Fibroblast of the aortic adventitia (primary cell): ENCODE data around the gene JAKMIP2. TPM values are rescaled to one million over a fixed set of nuclear protein-coding genes. Genes with fewer than 3 reads are reported as not detected.
"Not testable (repeated sequence)": the region's sequence is repeated elsewhere in the genome, so short reads cannot be mapped to it uniquely, and the experiment has no call there.

Experiments
- DNase-seq: peaks from one replicate; pipeline ENCODE4 v3.0.0-alpha.2; 2010; ENCODE audit warnings: low read depth
- H3K4me3 ChIP-seq: 2 replicates; pipeline ENCODE4 v1.5.1; 2011; ENCODE audit warnings: low read depth, mild to moderate bottlenecking, control low read depth, low read length, moderate library complexity
- CTCF ChIP-seq: IDR thresholded peaks from 2 replicates; pipeline ENCODE4 v1.5.1; 2011; ENCODE audit warnings: mild to moderate bottlenecking, low read length, control low read depth, inconsistent platforms; ENCODE audit not compliant: insufficient read depth
- total RNA-seq: library from RNA; depleted of rRNA; stranded (reverse); fragments of >200 nt; gene quantifications from 2 replicates; pipeline ENCODE4 v1.2.3, GENCODE V29; 2012; ENCODE audit warnings: low replicate concordance

Gene JAKMIP2
- total RNA-seq, 1 donor: 1.4 TPM

- no peak overlapping the region for H3K4me3 ChIP-seq
- TF ChIP-seq CTCF: no peak
- DNase-seq: no peak
Measured at GRCh38 chr5:147645197-147645596, 137.3 kb downstream of the JAKMIP2 start.

GRCh38 chr5:147644460-147644859 is 138.1 kb downstream of the JAKMIP2 start:
- no peak for TF ChIP-seq CTCF
- no peak for DNase-seq
- no peak overlapping the region for H3K4me3 ChIP-seq

GRCh38 chr5:147643142-147643541 is 139.4 kb downstream of the JAKMIP2 start:
- no peak for TF ChIP-seq CTCF
- no peak overlapping the region for H3K4me3 ChIP-seq
- no peak for DNase-seq

- no peak for DNase-seq
- H3K4me3 ChIP-seq: no peak overlapping the region
- no peak for TF ChIP-seq CTCF
Measured at GRCh38 chr5:147642666-147643065, 139.9 kb downstream of the JAKMIP2 start.

- no peak overlapping the region for H3K4me3 ChIP-seq
- no peak for DNase-seq
- no peak for TF ChIP-seq CTCF
Measured at GRCh38 chr5:147639321-147639720, 143.2 kb downstream of the JAKMIP2 start.

GRCh38 chr5:147636729-147636984 is 145.9 kb downstream of the JAKMIP2 start:
- no peak for TF ChIP-seq CTCF
- no peak overlapping the region for H3K4me3 ChIP-seq
- DNase-seq: no peak

GRCh38 chr5:147635882-147636728 is 146.4 kb downstream of the JAKMIP2 start:
- no peak overlapping the region for H3K4me3 ChIP-seq
- TF ChIP-seq CTCF: no peak
- DNase-seq: no peak

GRCh38 chr5:147635439-147635838 is 147.1 kb downstream of the JAKMIP2 start:
- H3K4me3 ChIP-seq, DNase-seq: not testable (repeated sequence)
